Neural cell (in vitro differentiated cells): ENCODE results near the gene NLRP13.

ENCODE experiments used
- EP300 ChIP-seq: fragments of 450-650 bp; conservative IDR thresholded peaks from 2 replicates; pipeline ENCODE4 v1.6.1; 2014; ENCODE audit warnings: antibody characterized with exemption, mild to moderate bottlenecking, moderate library complexity; ENCODE audit not compliant: poor library complexity, severe bottlenecking
- RAD21 ChIP-seq: fragments of 450-650 bp; conservative IDR thresholded peaks from 2 replicates; pipeline ENCODE4 v1.6.1; 2014; ENCODE audit warnings: antibody characterized with exemption, mild to moderate bottlenecking, moderate library complexity
- TF ChIP-seq, protein P1 (sequence below): fragments of 450-650 bp; IDR thresholded peaks from 2 replicates; pipeline ENCODE4 v1.5.1; 2014; ENCODE audit warnings: antibody characterized with exemption, mild to moderate bottlenecking, moderate library complexity; ENCODE audit not compliant: poor library complexity, severe bottlenecking

DNA sequence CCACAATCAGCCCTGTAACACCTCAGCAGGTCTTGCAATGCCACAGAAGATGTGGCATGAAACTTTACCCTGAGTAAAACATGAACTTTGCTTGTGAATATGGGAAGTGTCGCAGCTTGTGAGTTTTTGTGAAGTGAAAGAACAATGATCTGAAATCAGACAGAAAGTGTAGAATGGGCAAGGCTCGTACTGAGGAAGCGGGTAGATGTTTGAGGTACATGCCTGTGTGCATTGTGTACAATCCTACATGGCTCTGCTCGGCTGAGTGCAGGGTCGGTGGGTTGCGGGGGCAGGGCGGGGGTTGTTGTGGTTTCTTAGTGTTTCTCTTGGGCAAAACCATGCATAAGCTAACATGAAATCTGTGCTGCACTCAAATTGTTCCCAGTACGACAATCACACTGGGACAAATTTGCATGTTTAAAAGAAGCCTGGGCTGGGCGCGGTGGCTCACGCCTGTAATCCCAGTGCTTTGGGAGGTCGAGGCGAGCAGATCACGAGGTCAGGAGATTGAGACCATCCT lies 1.1 kb downstream of the NLRP13 start:
- TF ChIP-seq, protein P1, sequence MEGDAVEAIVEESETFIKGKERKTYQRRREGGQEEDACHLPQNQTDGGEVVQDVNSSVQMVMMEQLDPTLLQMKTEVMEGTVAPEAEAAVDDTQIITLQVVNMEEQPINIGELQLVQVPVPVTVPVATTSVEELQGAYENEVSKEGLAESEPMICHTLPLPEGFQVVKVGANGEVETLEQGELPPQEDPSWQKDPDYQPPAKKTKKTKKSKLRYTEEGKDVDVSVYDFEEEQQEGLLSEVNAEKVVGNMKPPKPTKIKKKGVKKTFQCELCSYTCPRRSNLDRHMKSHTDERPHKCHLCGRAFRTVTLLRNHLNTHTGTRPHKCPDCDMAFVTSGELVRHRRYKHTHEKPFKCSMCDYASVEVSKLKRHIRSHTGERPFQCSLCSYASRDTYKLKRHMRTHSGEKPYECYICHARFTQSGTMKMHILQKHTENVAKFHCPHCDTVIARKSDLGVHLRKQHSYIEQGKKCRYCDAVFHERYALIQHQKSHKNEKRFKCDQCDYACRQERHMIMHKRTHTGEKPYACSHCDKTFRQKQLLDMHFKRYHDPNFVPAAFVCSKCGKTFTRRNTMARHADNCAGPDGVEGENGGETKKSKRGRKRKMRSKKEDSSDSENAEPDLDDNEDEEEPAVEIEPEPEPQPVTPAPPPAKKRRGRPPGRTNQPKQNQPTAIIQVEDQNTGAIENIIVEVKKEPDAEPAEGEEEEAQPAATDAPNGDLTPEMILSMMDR = no peak
- TF ChIP-seq EP300 (no peak), RAD21 (no peak)
